ENCODE results near the gene MPG.
"Not testable (repeated sequence)": the region's sequence is repeated elsewhere in the genome, so short reads cannot be mapped to it uniquely, and the experiment has no call there.

Gene MPG, protein sequence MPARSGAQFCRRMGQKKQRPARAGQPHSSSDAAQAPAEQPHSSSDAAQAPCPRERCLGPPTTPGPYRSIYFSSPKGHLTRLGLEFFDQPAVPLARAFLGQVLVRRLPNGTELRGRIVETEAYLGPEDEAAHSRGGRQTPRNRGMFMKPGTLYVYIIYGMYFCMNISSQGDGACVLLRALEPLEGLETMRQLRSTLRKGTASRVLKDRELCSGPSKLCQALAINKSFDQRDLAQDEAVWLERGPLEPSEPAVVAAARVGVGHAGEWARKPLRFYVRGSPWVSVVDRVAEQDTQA

DNA sequence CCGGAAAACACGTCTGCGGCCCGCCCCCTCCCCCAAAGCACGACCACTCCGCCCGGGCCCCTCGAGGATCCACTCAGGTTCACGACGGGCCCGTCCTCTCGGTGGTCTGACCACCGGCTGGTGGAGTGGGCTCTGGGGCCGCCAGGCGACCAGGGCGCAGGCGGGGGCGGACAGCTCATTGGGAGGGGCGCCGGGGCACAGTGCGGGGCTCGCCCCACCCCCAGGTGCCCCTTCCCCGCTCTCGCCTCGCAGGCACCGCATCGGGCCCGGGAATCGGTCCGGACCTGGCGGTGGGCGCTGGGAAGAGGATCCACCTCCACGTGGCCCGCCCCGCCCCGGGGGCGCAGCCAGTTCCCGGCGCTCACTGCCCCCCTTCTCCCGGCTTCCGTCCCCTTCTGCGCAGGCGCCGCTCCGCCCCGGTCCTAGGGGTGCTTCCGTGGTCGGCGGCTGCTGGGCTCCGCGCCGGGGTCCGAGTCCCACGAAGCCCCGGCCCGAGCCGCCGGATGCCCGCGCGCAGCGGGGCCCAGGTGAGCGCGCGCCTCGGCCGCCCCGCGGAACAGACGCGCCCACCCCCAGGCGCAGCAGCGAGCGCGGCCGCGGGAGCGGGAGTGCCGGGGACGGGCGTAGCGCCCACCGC lies at the start of gene MPG:
TSS of gene MPG (plus strand) at position 419 of the 637 bp plus-strand sequence. CDS start at position 504, 85 bp downstream.
- FAIRE-seq (no peak), DNase-seq (ENCODE audit: insufficient read length, low spot score) (peak; percentile 92)
- peak; percentile 83 for TF ChIP-seq POLR2A (IDR thresholded peaks at IDR 0.05; ENCODE audit: low read depth, low read length)

GRCh38 chr16:30627-31026 lies 47.4 kb upstream of the MPG start:
- FAIRE-seq; DNase-seq (ENCODE audit: insufficient read length, low spot score): not testable (repeated sequence)

DNA sequence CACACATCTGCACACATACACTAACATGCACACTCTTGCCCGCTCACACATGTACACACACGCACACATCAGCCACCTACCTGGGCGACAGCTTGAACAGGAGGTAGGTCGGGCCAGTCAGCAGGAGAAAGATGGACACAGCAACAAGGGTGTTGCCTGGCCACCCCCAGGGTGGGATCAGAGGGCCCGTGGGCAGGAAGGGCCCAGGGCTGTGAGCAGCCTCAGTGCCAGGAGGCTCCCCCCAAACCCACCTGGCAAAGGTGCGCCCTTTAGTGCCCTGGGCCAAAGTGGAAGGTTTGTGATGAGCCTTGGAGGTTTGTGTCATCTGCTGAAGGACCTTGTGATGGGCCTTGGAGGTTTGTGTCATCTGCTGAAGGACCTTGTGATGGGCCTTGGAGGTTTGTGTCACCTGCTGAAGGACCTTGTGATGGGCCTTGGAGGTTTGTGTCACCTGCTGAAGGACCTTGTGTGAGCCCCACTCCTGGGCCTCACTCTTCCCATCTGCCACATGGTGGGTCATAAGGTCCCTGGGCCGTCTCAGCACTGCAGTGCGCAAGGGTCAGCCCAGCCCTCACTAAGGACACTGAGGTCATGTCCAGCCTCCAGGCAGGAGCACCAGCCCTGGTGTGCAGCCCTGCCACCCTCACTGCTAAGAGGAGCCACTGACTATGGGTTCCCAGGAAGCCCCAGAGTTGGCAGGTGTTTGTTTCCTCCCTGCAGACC lies 44.7 kb upstream of the MPG start:
- DNase-seq (ENCODE audit: insufficient read length, low spot score); FAIRE-seq: not testable (repeated sequence)

DNA sequence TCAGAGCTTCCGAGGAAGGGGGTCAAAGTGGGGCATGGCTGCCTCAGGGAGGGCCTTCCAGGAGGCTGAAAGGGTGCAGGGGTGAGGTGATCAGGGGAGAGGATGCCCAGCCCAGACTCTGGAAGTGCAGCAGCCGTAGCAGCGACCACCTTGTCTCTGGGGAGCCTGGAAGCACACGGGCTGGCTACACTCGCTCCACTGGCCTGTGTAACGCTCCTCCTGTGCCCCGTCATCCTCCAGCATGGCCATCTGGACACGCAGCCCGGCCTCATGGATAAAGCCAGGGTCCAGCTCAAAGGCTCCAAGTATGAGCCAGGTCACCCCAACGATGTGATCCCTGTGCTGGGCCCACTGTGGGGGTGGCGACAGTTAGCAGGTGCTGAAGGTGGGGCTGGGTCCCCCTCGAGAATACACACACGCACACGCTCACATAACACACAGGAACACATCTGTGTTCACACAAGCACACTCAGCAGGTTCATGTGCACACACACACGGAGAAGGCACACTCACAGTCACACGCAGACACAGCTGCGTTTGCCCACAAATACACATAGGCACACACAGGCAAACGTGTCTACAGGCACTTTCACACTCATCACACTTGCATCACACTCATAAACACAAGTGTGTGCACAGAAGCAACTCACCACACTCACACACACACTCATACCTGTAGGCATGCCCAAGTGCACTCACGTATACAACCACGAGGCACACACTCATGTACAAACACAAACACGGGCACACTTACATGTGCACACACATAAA lies 44.0 kb upstream of the MPG start:
- FAIRE-seq (no peak), DNase-seq (ENCODE audit: insufficient read length, low spot score) (no peak)
- TF ChIP-seq POLR2A (IDR thresholded peaks at IDR 0.05; ENCODE audit: low read depth, low read length), result no peak

- TF ChIP-seq POLR2A (IDR thresholded peaks at IDR 0.05; ENCODE audit: low read depth, low read length), result no peak
- FAIRE-seq, result no peak
- no peak for DNase-seq (ENCODE audit: insufficient read length, low spot score)
Measured at GRCh38 chr16:34648-34987, 43.4 kb upstream of the MPG start.

DNA sequence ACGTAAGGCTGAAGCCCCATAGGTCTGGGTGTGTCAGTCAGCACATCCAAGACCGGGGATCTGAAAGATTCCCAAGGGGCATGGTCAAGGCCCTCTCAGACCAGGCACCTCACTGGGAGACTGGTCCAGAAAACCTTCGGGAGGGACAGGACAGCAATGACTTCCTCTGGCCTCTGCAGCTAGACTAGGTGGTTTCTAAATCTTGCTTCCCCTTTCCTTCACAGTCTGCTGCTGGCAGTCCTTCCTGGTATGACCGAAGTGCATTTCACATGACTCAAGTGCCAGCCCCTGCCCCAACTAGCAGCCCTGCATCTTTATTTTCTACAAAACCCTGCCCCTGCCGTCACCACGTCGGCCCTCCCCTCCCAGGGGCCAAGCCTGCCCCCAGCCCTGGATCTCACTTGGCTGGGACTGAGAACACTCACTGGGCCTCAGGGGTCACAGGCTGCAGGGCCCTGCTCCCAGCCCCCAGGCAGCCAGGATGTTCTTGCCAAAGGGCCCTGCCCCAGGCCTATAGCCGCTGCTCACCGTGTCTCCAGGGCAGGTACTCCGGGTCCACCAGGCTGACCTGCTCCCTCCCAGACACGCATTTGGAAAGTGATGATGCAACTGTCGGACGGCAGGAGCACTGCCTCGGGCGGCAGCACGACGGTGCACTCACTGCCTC lies 42.9 kb upstream of the MPG start:
- DNase-seq (ENCODE audit: insufficient read length, low spot score) (no peak), FAIRE-seq (no peak)
- TF ChIP-seq POLR2A (IDR thresholded peaks at IDR 0.05; ENCODE audit: low read depth, low read length), result no peak

GRCh38 chr16:35678-36305 lies 42.2 kb upstream of the MPG start:
- no peak for FAIRE-seq
- DNase-seq (ENCODE audit: insufficient read length, low spot score), result no peak
- TF ChIP-seq POLR2A (IDR thresholded peaks at IDR 0.05; ENCODE audit: low read depth, low read length), result no peak

DNA sequence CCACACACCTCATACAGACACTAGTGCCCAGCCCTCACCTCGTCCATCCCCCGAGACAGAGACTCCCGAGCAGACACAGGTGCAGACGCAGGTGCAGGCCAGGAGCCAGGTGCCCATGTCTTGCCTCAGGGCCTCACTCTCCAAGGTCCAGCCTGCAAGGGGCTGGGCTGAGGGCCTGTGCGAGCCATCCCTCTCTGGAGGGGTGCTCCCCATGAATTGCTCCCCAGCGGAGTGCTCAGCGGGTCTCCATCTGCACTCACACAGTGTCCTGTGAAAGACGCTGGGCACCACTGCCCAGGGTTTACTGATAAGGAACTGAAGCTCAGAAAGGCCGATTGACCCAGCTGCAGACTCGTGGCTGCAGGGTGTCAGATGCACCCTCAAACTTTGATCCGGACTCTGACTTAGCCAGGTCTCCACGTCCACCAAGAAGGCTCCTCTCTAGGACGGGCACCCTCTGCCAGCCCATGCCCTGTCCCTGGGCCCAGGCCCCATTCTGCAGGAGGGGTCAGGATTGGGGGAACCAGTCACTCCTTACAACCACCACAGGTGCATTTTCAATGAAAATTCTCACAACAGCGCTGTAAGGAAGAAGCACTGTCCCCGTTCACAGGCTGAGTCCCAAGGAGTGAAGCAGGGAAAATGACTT lies 41.6 kb upstream of the MPG start:
- DNase-seq (ENCODE audit: insufficient read length, low spot score) (no peak), FAIRE-seq (no peak)
- no peak for TF ChIP-seq POLR2A (IDR thresholded peaks at IDR 0.05; ENCODE audit: low read depth, low read length)

GRCh38 chr16:37511-37910 lies 40.5 kb upstream of the MPG start:
- FAIRE-seq (no peak), DNase-seq (ENCODE audit: insufficient read length, low spot score) (no peak)
- no peak for TF ChIP-seq POLR2A (IDR thresholded peaks at IDR 0.05; ENCODE audit: low read depth, low read length)

DNA sequence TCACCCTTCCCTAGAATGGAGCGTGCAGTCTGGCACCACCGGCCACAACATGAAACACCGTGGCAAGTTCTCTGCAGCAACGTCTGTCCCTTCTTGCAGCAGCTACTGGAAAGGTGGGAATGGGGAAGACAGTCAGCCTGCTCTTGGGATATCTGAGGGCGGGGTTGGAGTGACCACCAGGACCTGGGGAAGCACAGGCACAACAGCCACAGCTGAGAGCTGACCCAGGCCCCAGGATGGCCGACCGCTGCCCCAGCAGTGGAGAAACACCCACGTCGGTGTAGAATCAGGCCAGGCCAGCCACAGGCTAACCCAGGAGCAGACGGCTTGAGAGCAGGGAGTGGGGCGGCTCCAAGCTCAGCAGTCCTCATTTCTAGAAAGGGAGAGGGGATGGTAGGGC lies 39.8 kb upstream of the MPG start:
- not testable (repeated sequence) for FAIRE-seq; DNase-seq (ENCODE audit: insufficient read length, low spot score)

- TF ChIP-seq POLR2A (IDR thresholded peaks at IDR 0.05; ENCODE audit: low read depth, low read length), result no peak
- DNase-seq (ENCODE audit: insufficient read length, low spot score), result no peak
- no peak for FAIRE-seq
Measured at GRCh38 chr16:38941-39892, 38.8 kb upstream of the MPG start.
